Prostate gland (tissue), 2 donors: Measurements from ENCODE around the gene FNDC3B. TPM values are rescaled to one million over a fixed set of nuclear protein-coding genes. Genes with fewer than 3 reads are reported as not detected.

Source experiments
- DNase-seq: peaks from one replicate; pipeline ENCODE4 v3.0.0-alpha.2; 2019; ENCODE audit warnings: low spot score
- H3K27ac ChIP-seq, 2 donors: fragments of 200-600 bp; sonication (generic); 2 replicates each; pipeline ENCODE4 v1.5.1; 2017 to 2019
- H3K27me3 ChIP-seq: fragments of 200-600 bp; sonication (generic); replicated peaks from 2 replicates; pipeline ENCODE4 v1.5.1; 2019; ENCODE audit not compliant: insufficient read depth
- H3K36me3 ChIP-seq, 2 donors: fragments of 200-600 bp; sonication (generic); 1 replicate in 1 of 2; 2 replicates in 1 of 2; pipeline versions ENCODE4 v1.5.1 to v1.8.1; 2017 to 2019
- H3K4me1 ChIP-seq: fragments of 200-600 bp; sonication (generic); replicated peaks from 2 replicates; pipeline ENCODE4 v1.5.1; 2019
- H3K4me3 ChIP-seq, 2 donors: fragments of 200-600 bp; sonication (generic); 2 replicates each; pipeline ENCODE4 v1.5.1; 2017 to 2019
- H3K9me3 ChIP-seq: fragments of 200-600 bp; sonication (generic); 2 replicates; pipeline ENCODE4 v1.5.1; 2017
- CTCF ChIP-seq, 4 experiments: fragments of 200-600 bp in 2 of 4; fragments of 450-650 bp in 2 of 4; sonication (generic) in 2 of 4; IDR thresholded peaks; 1 replicate in 3 of 4; 2 replicates in 1 of 4; pipeline ENCODE4 v1.5.1; 2016 to 2019; ENCODE audit warnings: antibody characterized with exemption in 4 of 4, mild to moderate bottlenecking in 2 of 4, moderate library complexity in 2 of 4
- POLR2A ChIP-seq: fragments of 450-650 bp; IDR thresholded peaks from one replicate; pipeline ENCODE4 v1.6.1; 2016; ENCODE audit warnings: antibody characterized with exemption, mild to moderate bottlenecking
- POLR2AphosphoS5 ChIP-seq: sonication (generic); formaldehyde crosslinking; IDR thresholded peaks from one replicate; pipeline ENCODE4 v1.6.1; 2017; ENCODE audit warnings: antibody characterized with exemption
- WGBS: methylation state at CpG from one replicate; pipeline ENCODE4 v1.1.5; 2018; 5-methylcytosine and 5-hydroxymethylcytosine counted together
- intact Hi-C: fragments of 100-400 bp; cut with DNase I; formaldehyde crosslinking; loops from one replicate; pipeline ENCODE4 v1.14.2; 2022
- total RNA-seq, 2 donors: library from RNA; depleted of rRNA; stranded (reverse); fragments of >200 nt; gene quantifications; one replicate each; pipeline ENCODE4 v1.1.0, GENCODE V29; 2016

The FNDC3B gene
- total RNA-seq, 2 donors from 2014 or later = 35.9 to 62.4 TPM

GRCh38 chr3:172080503-172080902 is 41.1 kb downstream of the FNDC3B start:
- Histone ChIP-seq H3K36me3 (no peaks in the 10 kb centered on the region), H3K4me3 (no peak overlapping the region), H3K9me3 (no peaks in the 10 kb centered on the region), H3K27ac (no peak overlapping the region), H3K27me3 (no peaks in the 10 kb centered on the region), H3K4me1 (no peaks in the 10 kb centered on the region)
- WGBS = 91% methylated on average over 1 of the region's 1 CpG
- TF ChIP-seq POLR2AphosphoS5 (no peak), POLR2A (no peak)
- intact Hi-C loops = no loop called here
- no peak for DNase-seq

- no peaks in the 10 kb centered on the region for H3K36me3 ChIP-seq
- WGBS = 36% methylated on average over 5 of the region's 5 CpGs
- no peak for TF ChIP-seq POLR2A
- TF ChIP-seq POLR2AphosphoS5 = peak; percentile 40
- intact Hi-C loops = no loop called here
- no peak overlapping the region for H3K4me3 ChIP-seq
- no peaks in the 10 kb centered on the region for H3K27me3 ChIP-seq
- no peaks in the 10 kb centered on the region for H3K4me1 ChIP-seq
- DNase-seq = no peak
- no peaks in the 10 kb centered on the region for H3K9me3 ChIP-seq
- peak overlapping the region in 1 of 2 donors; percentile 35 for H3K27ac ChIP-seq
Measured at GRCh38 chr3:172082269-172082668, 42.9 kb downstream of the FNDC3B start.

GRCh38 chr3:172082820-172083513 is 43.6 kb downstream of the FNDC3B start:
- Histone ChIP-seq H3K4me1 (no peaks in the 10 kb centered on the region), H3K36me3 (no peaks in the 10 kb centered on the region), H3K9me3 (no peaks in the 10 kb centered on the region), H3K27me3 (no peaks in the 10 kb centered on the region), H3K27ac (peak overlapping the region in 1 of 2 donors; percentile 35), H3K4me3 (no peak overlapping the region)
- TF ChIP-seq CTCF (IDR thresholded peaks at IDR 0.05) (no peak), POLR2A (no peak), POLR2AphosphoS5 (no peak)
- intact Hi-C loops = no loop called here
- 98% methylated on average over 5 of the region's 5 CpGs for WGBS
- no peak for DNase-seq

GRCh38 chr3:172083995-172084409 is 44.6 kb downstream of the FNDC3B start:
- Histone ChIP-seq H3K9me3 (no peaks in the 10 kb centered on the region), H3K36me3 (no peaks in the 10 kb centered on the region), H3K4me3 (no peak overlapping the region), H3K27ac (no peak overlapping the region), H3K4me1 (no peaks in the 10 kb centered on the region), H3K27me3 (no peaks in the 10 kb centered on the region)
- intact Hi-C loops = no loop called here
- DNase-seq = no peak
- 94% methylated on average over 8 of the region's 8 CpGs for WGBS
- no peak for TF ChIP-seq CTCF (IDR thresholded peaks at IDR 0.05)
- TF ChIP-seq POLR2AphosphoS5 = no peak
- TF ChIP-seq POLR2A = no peak

GRCh38 chr3:172084871-172085556 is 45.6 kb downstream of the FNDC3B start:
- H3K9me3 ChIP-seq = no peaks in the 10 kb centered on the region
- no peak for DNase-seq
- H3K4me3 ChIP-seq = no peak overlapping the region
- intact Hi-C loops = no loop called here
- WGBS = 91% methylated on average over 5 of the region's 5 CpGs
- TF ChIP-seq CTCF (IDR thresholded peaks at IDR 0.05) (no peak), POLR2A (no peak), POLR2AphosphoS5 (no peak)
- H3K36me3 ChIP-seq = no peaks in the 10 kb centered on the region
- no peaks in the 10 kb centered on the region for H3K4me1 ChIP-seq
- H3K27ac ChIP-seq = no peak overlapping the region
- H3K27me3 ChIP-seq = no peaks in the 10 kb centered on the region
